Stimulated activated CD8-positive, alpha-beta memory T cell treated with anti-CD3 and anti-CD28 coated beads, Interleukin-12 subunit alpha, Interleukin-12 subunit beta, amount 100 ng/mL, for 24 hours (primary cell): ENCODE results near the gene PFN1.
"Not testable (repeated sequence)": the region's sequence is repeated elsewhere in the genome, so short reads cannot be mapped to it uniquely, and the experiment has no call there.

Source experiments
- DNase-seq: peaks from one replicate; pipeline ENCODE4 v3.0.0-alpha.2; 2020; ENCODE audit errors: extremely low read depth

The PFN1 gene

DNA sequence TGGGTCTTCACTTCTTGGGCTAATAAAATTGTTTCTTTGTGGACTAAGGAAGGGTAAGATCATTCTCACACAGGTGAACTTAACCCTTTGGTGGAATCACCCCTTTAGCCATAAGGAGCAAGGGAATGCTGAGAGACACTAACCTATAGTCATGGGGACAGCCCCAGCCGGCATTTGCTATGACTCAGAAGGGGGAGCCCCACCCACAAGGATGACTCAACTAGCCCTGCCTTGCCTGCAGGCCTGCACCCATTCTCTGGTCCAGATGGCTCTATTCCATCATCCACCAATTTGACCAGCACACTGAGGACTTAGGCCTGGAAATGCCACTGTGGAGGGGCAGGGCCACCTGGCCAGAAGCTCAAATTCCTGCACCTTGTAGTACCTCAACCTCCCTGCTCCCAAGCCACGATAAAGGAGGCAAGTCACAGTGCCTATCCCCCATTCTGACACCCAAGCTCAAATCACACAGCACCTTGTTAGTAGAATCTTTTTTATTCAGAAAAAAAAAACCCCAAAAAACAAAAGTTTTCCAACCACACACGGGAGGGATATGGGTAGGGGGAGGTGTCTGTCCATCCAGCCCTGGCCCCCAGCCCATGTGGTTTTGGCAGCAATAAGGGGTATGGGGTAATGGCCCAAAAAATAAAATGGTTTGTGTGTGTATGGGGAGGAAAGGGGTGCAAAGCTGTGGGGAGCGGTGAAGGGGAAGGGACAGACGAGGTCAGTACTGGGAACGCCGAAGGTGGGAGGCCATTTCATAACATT is 3.0 kb downstream of the PFN1 start:
- DNase-seq, result peak; percentile 70

DNA sequence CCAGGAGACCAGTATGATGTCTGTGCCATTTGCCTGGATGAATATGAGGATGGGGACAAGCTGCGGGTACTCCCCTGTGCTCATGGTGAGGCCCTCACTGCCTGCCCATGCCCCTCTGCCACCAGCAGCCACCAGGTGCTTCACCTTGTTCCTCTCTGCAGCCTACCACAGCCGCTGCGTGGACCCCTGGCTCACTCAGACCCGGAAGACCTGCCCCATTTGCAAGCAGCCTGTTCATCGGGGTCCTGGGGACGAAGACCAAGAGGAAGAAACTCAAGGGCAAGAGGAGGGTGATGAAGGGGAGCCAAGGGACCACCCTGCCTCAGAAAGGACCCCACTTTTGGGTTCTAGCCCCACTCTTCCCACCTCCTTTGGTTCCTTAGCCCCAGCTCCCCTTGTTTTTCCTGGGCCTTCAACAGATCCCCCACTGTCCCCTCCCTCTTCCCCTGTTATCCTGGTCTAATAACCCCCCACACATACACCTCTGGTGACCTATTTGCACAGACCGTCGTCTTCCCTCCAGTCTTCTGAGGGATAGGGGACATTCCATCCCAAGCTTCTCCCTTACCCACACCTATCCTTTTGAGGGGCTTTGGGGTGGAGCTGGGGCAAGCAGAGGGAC is 3.7 kb downstream of the PFN1 start:
- no peak for DNase-seq

DNA sequence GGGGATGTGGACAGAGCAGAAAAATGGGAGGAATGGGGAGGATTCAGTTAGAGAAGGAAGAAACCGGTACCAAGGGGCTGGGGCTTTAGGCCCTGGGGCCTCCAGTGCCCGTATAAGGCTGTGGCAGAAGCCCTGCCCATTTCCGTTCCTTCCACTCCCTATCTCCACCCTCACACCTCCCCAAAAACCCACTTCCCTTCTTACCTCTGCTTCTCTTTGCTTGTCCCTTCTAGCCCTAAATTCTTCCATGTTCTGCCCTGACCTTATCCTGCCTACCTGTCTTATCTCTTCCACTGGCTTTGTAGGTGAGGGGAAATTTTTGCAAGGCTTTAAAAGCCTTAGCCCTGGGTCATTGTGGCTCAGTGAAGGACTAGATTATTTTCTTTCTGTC is 4.2 kb downstream of the PFN1 start:
- DNase-seq, result no peak

DNA sequence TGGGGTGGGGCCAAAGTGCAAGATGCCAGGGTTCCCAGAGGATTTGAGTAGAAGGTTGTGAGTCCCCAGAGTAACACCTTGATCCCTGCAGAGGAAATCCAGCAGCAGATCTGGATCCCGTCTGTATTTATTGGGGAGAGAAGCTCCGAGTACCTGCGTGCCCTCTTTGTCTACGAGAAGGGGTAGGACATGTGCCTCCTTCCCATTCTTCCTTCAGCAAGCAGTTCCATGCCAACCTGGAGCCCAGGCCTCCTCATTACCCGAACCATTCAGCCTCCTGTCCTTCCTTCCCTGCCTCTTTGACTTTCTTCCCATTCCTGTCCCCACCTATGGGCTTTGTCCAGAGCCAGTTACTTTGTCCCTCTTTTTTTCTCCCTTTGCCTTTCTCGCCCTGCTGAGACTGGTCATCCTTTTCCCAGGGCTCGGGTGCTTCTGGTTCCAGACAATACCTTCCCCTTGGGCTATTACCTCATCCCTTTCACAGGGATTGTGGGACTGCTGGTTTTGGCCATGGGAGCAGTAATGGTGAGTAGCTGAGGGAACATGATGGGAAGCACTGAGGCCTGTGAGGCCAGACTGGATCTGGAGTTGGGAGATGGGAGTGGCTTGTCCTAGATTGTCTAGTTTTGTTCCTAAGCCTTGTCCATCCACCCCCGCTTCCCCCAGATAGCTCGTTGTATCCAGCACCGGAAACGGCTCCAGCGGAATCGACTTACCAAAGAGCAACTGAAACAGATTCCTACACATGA is 5.4 kb downstream of the PFN1 start:
- no peak for DNase-seq

DNA sequence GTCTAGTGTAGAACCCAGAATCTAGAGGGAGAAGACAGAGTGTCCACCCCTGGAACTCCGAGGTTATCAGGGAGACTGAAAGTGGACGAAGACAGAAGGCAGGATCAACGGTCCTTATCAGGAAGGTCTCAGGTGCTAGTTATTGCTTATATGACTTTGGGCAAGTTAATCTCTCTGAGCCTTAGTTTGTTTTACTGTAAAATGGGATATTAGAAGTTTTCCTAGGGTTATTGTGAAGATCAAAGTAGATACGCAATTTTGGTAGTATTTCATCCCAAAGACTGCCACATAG is 7.1 kb downstream of the PFN1 start:
- no peak for DNase-seq

DNA sequence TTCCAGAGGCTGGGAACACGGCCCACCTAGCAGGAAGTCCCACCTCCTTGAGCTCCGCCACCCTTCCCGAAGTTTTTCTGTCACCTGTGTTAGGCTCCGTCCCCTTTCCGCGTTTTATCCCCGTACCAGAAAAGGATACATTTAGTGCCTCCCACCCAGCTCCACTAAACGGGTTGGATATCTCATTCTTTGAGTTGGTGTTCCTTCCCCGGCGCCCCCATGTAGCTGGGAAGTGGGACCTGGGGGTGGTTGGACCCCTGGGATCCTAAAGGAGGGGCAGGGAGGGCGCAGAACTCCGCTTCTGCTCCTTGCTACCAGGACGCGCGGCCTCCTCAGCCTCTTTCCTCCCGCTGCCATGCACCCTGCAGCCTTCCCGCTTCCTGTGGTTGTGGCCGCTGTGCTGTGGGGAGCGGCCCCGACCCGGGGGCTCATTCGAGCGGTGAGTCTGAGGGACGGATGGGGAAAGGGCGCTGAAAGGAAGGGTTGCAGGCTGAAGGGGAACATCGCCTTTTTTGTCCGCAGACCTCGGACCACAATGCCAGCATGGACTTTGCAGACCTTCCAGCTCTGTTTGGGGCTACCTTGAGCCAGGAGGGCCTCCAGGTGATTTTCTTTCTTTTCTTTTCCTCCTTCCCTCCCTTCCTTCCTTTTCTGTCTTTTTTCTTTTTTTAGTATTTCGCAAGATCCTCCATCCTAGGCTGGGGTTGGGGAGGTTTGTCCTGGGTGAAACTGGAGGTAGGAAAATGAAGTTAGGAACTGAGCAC is 7.6 kb downstream of the PFN1 start:
- no peak for DNase-seq

DNA sequence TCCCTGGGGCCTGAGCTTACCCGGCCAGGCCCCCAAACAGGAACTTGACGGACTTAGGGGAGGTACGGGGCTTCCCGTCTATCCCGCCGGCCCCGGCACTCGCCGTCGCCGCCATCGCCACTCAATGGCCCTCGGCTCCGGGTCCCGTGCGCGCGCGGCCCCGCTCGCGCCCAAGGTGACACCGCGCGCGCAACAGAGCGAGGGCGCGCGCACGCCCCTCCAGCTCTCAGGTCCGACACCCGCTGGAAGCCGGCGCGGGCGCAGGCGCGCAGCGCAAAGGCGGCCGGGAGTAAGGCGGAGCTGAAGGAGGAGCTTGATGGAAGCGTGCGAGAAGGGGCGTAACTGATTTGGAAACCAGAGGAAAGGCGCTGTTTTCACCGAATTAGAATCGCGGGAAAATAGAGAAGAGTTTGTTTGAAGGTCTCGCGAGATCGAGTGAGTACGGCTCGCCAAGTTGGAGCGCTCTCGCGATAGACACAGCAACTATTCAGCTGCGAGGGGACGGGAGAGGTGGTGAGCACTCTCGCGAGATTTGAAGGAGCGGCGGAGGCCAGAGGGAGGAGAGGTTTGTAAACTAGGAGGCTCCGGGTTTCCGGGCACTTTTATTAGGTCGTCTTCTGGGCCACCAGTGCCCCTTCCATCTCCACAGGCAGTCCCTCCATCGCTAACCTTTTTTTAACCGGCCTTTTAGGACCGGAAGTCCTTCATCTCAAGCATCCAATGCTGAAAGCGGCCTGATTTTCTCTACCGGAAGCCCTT is 8.4 kb downstream of the PFN1 start, which contains the start of the genes RNF167 and SLC25A11:
RNF167 (plus strand) TSS at position 473 of the 759 bp plus-strand sequence. CDS start 642 bp downstream, outside the sequence.
SLC25A11 (minus strand) TSS at position 251 of the 759 bp plus-strand sequence; CDS start at position 115, 136 bp downstream.
- DNase-seq, result peak; percentile 84

DNA sequence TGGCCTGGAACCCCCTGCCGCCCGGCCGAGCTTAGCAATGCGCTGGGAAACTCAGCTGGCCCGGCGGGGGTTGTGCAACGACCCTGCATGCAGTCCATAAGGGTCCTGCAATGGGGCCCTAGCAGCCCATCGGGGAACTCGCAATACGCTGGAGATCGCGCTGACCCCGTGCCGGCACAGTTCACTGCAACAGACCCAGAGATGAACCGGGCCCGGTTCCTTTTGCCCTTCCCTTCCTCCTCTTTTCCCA is 8.9 kb downstream of the PFN1 start:
- no peak for DNase-seq

DNA sequence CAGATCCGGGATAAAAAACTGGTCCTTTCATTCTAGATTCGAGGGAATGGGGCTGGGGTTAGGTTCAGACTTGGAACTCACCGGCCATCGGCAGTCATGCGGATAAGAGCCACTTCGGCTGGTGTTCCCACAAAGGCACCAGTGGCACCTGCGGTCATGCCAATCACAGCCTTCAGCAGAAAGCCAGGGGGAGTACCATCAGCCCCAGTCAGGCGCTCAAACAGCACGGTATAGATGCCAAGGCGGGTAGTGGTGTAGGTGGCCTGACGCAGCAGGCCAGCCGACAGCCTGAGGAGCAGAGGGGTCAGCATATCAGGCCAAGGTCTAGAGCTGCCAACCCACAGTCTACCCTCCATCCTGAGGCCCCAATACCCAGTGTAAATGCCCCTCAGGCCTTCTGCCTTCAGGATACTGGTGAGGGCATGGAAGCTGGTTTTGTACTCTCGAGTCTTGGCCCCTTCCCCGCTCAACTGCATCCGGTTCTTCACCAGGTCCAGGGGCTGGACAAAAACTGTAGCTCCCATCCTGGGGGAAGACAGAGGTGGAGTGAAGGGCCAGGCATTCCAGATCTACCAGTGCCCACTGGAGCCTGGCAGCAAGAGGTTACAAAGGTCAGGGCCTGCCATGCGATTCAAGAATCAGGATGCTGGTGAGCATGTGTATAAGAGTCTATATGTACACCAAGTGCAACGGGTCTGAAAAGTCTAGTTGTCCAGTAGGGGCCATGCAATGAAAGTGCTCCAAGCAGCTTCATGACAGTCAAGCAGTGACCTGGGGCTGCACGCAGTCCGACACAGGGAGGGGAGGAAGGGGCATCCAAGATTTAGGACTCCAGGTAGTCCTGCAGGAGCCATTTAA is 9.4 kb downstream of the PFN1 start:
- DNase-seq, result no peak

DNA sequence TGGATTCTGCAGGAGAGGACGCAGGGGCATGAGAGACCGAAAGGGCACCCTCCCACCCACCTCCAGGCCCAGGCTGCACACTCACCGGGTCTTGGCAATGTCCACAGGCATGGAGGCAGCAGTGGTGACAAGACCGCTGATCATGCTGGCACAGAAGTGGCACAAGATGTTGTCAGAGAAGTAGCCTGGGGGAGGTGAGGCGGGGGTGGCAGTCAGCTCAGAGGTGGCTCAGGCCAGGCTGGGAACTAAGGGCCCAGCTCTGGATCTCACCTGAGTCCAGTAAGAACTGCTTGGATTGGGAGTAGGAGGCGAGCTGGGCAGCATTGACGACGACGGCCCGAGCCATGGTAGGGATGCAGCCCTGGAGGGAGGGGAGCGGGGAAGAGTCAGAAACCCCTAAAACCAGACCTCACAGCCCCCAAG is 10.2 kb downstream of the PFN1 start:
- no peak for DNase-seq

DNA sequence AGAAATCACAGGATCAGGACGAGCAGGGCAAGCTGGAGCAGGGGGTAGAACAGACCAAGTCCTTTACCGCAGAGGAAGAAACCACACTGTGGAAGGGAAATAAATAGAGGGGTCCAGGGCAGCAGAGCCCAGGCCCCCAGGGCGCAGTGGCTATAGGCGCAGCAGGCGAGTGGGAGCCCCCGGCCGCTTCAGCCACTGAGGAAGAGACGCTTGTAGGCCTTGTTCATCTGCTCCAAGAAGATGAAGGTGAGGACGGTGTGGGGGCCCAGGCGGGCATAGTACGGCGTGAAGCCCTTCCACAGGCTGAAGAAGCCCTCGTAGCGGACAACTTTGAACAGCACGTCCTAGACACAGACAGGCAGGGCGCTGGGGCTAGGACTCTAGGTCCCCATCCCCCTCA is 10.8 kb downstream of the PFN1 start:
- DNase-seq, result no peak

DNA sequence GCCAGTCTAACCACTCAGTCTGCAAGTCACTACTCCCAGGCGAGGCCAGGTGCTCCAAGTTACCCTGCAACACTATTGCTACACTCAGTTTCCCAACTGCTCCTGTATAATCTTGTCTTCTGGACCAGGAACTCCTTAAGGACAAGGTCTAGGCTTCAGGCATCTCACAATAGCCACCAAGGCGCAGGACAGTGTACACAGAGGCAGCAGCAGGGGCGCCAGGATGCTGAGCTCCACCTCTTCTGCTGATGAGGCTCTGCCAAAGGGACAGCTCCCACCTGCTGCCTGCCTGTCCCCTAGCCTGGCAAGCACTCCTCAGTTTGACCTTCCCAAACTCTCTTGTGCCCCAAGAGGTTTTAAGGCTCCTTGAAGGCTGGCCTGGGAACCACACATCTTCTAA is 11.9 kb downstream of the PFN1 start:
- DNase-seq, result no peak

DNA sequence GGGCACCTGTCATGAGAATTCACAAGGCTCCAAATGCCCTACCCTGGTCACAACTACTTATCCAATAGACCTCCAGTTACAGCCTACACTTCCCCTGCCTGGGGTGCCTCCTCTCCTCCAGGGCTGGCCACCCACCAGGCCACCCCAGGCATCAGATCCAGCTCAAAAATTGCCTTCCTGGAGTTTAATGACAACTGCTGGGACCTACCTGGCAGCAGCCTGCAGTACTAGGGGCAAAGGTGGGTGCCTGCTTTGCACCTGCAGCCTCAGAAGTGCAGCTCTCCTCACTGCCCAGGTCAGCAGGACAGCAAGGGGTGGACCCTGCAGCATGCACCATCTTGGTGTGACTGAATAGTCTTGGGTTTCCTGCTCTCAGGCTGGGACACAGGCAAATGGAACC is 12.7 kb downstream of the PFN1 start:
- no peak for DNase-seq

DNA sequence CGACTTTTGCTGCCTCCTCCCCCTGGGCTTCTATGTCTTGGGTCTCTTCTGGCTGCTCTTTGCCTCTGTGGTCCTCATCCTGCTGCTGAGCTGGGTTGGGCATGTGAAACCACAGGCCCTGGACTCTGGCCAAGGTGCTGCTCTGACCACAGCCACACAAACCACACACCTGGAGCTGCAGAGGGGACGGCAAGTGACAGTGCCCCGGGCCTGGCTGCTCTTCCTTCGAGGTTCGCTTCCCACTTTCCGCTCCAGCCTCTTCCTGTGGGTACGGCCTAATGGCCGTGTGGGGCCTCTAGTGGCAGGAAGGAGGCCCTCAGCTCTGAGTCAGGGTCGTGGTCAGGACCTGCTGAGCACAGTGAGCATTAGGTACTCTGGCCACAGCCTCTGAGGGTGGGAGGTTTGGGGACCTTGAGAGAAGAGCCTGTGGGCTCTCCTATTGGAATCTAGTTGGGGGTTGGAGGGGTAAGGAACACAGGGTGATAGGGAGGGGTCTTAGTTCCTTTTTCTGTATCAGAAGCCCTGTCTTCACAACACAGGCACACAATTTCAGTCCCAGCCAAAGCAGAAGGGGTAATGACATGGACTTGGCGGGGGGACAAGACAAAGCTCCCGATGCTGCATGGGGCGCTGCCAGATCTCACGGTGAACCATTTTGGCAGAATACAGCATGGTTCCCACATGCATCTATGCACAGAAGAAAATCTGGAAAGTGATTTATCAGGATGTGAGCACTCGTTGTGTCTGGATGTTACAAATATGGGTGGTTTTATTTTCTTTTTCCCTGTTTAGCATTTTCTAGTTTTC is 14.0 kb downstream of the PFN1 start:
- no peak for DNase-seq

DNA sequence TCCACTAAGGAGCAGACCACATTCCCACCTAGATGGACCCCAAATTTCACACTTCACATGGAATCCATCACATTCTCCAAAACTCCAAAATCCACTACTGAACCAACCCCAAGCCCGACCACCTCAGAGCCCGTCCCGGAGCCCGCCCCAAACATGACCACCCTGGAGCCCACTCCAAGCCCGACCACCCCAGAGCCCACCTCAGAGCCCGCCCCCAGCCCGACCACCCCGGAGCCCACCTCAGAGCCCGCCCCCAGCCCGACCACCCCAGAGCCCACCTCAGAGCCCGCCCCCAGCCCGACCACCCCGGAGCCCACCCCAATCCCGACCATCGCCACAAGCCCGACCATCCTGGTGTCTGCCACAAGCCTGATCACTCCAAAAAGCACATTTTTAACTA is 14.7 kb downstream of the PFN1 start:
- no peak for DNase-seq

DNA sequence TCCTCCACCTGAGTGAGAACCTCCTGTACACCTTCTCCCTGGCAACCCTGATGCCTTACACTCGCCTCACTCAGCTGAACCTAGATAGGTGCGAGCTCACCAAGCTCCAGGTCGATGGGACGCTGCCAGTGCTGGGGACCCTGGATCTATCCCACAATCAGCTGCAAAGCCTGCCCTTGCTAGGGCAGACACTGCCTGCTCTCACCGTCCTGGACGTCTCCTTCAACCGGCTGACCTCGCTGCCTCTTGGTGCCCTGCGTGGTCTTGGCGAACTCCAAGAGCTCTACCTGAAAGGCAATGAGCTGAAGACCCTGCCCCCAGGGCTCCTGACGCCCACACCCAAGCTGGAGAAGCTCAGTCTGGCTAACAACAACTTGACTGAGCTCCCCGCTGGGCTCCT is 15.6 kb downstream of the PFN1 start:
- DNase-seq, result no peak

DNA sequence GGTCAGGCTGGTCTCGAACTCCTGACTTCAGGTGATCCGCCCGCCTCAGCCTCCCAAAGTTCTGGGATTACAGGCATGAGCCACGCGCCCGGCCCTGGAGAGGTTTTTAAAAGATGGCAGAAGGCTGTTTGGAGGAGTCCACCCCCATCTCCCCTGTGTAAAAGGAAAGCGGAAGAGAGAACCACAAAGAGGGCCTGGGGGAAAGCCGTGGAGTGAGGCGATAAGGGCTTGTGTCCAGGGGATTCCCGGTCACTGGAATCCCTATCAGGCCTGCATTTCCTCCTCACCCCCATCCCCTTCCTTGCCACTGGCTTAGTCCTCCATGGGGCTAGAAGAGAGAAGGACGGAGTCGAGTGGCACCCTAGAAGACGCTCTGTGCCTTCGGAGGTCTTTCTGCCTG is 16.4 kb downstream of the PFN1 start, which contains the start of gene GP1BA:
GP1BA (plus strand) TSS at position 315 of the 400 bp plus-strand sequence. CDS start 328 bp downstream, outside the sequence.
- no peak for DNase-seq

DNA sequence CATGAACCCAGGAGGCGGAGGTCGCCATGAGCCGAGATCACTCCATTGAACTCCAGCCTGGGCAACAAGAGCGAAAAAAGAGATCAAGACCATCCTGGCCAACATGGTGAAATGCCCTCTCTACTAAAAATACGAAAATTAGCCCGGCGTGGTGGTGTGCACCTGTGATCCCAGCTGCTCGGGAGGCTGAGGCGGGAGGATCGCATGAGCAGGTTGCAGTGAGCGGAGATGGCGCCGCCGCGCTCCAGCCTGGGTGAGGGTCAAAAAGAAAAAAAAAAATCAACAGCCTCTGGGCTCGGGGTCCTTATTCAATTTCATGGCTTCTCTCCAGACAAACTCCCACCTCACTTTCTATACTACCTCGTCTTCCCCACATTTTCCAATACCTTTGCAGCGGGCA is 19.4 kb downstream of the PFN1 start:
- no peak for DNase-seq

DNA sequence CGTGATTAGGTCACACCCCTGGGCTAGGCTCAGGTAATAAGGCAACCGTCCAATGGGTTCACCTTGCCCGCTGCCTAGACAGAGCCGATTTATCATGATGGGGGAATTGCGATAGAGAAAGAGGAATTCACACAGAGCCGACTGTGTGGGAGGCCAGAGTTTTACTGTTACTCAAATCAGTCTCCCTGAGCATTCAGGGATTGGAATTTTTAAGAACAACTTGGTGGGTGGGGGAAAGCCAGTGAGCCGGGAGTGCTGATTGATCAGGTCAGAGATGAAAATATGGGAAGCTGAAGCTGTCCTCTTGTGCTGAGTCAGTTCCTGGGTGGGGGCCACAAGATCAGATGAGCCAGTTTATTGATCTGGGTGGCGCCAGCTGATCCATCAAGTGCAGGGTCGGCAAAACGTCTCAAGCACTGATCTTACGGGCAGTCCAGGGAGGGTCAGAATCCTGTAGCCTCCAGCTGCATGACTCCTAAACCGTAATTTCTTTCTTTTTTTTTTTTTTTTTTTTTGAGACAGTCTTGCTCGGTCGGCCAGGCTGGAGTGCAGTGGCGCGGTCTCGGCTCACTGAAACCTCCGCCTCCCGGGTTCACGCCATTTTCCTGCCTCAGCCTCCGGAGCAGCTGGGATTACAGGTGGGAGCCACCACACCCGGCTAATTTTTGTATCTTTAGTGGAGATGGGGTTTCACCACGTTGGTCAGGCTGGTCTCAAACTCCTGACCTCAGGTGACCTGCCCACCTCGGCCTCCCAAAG is 21.6 kb downstream of the PFN1 start:
- DNase-seq, result not testable (repeated sequence)
